HG03432 (cell line): ENCODE data around the gene OASL.

Source experiments
- ATAC-seq: cut with Tn5 transposase; IDR thresholded peaks from one replicate; pipeline ENCODE4 v1.9.1; 2021; ENCODE audit warnings: mild to moderate bottlenecking, moderate library complexity; ENCODE audit not compliant: unreplicated experiment

The OASL gene

GRCh38 chr12:120993496-120993895 lies 45.5 kb downstream of the OASL start:
- ATAC-seq: no peak

- no peak for ATAC-seq
These were observed 46.1 kb downstream of the OASL start for GRCh38 chr12:120992989-120993388.

- no peak for ATAC-seq
These were observed 47.1 kb downstream of the OASL start for GRCh38 chr12:120991965-120992364.

- ATAC-seq: no peak
These were observed 48.5 kb downstream of the OASL start for GRCh38 chr12:120990487-120991055.

- no peak for ATAC-seq
These were observed 49.4 kb downstream of the OASL start for GRCh38 chr12:120989687-120990086.

GRCh38 chr12:120988658-120989057 lies 50.4 kb downstream of the OASL start:
- no peak for ATAC-seq

- no peak for ATAC-seq
These were observed 50.8 kb downstream of the OASL start for GRCh38 chr12:120988234-120988633.

GRCh38 chr12:120984351-120984898 lies 54.6 kb downstream of the OASL start:
- no peak for ATAC-seq

GRCh38 chr12:120983759-120984158 lies 55.3 kb downstream of the OASL start:
- no peak for ATAC-seq

GRCh38 chr12:120982659-120983058 lies 56.4 kb downstream of the OASL start:
- ATAC-seq: no peak

GRCh38 chr12:120981407-120981941 lies 57.6 kb downstream of the OASL start:
- ATAC-seq: no peak

- no peak for ATAC-seq
These were observed 58.2 kb downstream of the OASL start for GRCh38 chr12:120980800-120981368.

- ATAC-seq: no peak
These were observed 59.0 kb downstream of the OASL start for GRCh38 chr12:120979862-120980696.

- no peak for ATAC-seq
These were observed 59.7 kb downstream of the OASL start for GRCh38 chr12:120979220-120979861.

GRCh38 chr12:120978296-120979219 lies 60.5 kb downstream of the OASL start, which contains the start of gene HNF1A:
Gene HNF1A (plus strand): TSS chr12:120978543. CDS start chr12:120978769, 226 bp downstream.
- no peak for ATAC-seq

GRCh38 chr12:120977531-120978295 lies 61.3 kb downstream of the OASL start:
- no peak for ATAC-seq

- ATAC-seq: no peak
These were observed 66.0 kb downstream of the OASL start for GRCh38 chr12:120972870-120973543.

GRCh38 chr12:120971299-120972180 lies 67.5 kb downstream of the OASL start:
- no peak for ATAC-seq
